Measurements from ENCODE around the gene TBCK. TPM values are rescaled to one million over a fixed set of nuclear protein-coding genes. Genes with fewer than 3 reads are reported as not detected.

Gene TBCK
- total RNA-seq, 4 donors from 2014 or later = 22.7 to 28.7 (median 27.3) TPM

DNA sequence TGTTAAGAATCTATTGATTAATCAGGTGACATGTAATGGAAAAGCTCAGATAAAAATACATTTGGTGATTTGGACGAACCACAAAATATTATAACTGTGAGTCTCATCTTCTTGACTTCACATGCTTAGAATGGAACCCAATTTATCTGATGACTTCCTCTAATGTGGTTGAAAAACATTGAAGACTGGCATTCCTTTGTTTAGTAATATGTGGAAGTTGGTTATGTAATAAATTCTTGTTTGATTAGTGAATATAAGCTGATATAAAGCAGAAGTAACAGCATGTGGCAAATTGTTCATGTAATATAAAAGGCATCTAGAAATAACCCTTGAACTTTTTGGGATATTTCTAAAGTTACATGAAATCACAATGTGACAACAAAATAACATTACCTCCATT lies 42.9 kb upstream of the TBCK start:
- Histone ChIP-seq H3K36me3 (no peaks in the 10 kb centered on the region), H3K9me3 (no peaks in the 10 kb centered on the region)
- 85% methylated on average over 1 of the region's 1 CpG for WGBS

DNA sequence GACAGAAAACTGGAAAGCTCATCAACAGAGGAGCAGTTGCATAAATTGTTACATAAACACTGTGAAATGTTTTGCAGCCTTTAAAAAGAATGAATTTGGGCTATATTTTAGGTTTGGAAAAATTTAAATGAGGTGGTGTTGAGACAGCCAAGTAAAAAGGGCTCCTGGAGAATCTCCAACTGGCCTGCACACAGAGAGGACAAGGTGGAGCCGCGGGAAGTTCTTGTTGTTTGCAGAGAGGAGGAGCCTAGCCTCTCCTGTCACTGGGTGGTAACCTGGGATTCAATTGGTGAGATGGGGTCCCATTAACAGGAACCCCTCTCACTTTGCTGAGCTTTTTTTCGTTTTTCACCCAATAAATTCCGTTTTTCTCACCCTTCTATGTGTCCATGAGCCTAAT lies 39.2 kb upstream of the TBCK start:
- intact Hi-C loops (cut with DNase I) = no loop called here
- TF ChIP-seq CTCF (IDR thresholded peaks at IDR 0.05) (no peak), POLR2AphosphoS5 (IDR thresholded peaks at IDR 0.05) (no peak), EP300 (IDR thresholded peaks at IDR 0.05) (no peak), POLR2A (IDR thresholded peaks at IDR 0.05; ENCODE audit: low read depth) (no peak)
- DNase-seq (ENCODE audit: extremely low spot score) = no peak
- Histone ChIP-seq H3K9me3 (no peaks in the 10 kb centered on the region), H3K27me3 (no peaks in the 10 kb centered on the region), H3K4me1 (no peaks in the 10 kb centered on the region), H3K27ac (replicated peaks in 1 of 4) (no peak overlapping the region), H3K36me3 (peaks cover 0 to 11% (median 4%) of the 10 kb centered on the region in 4 donors), H3K4me3 (peak overlapping the region in 1 of 4 donors; percentile 25)
- 65% methylated on average over 4 of the region's 4 CpGs for WGBS

More for the DNA sequence above, 42.9 kb upstream of the TBCK start:
- no peak for TF ChIP-seq POLR2A (IDR thresholded peaks at IDR 0.05; ENCODE audit: low read depth)
- no peak for TF ChIP-seq POLR2AphosphoS5 (IDR thresholded peaks at IDR 0.05)
- TF ChIP-seq CTCF (IDR thresholded peaks at IDR 0.05) = no peak
- no peak for TF ChIP-seq EP300 (IDR thresholded peaks at IDR 0.05)
- Histone ChIP-seq H3K4me3 (no peak overlapping the region), H3K27me3 (no peaks in the 10 kb centered on the region), H3K27ac (replicated peaks in 1 of 4) (no peak overlapping the region), H3K4me1 (no peaks in the 10 kb centered on the region)
- no peak for DNase-seq (ENCODE audit: extremely low spot score)
- intact Hi-C loops (cut with DNase I) = no loop called here

DNA sequence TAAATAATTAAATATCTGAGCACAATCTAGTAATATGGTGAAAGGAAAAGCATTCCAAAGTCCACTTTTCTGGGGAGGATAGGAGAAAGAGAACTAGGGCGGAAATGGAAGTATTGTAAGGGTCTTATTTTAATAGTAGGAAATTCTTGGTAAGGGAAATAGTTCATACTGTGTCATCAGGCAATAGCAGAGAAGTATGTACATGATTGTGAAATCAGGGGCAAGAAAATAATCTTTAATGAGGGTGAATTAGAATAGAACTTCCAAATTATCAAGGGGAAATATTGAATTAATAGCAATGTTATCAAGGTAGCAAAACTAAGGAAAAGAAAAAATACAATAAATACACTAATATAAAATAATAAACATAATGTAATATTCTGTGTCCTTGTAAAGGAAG lies 37.8 kb upstream of the TBCK start:
- Histone ChIP-seq H3K27me3 (no peaks in the 10 kb centered on the region), H3K9me3 (no peaks in the 10 kb centered on the region), H3K36me3 (peaks cover under 1 to 19% (median 5%) of the 10 kb centered on the region in 4 donors), H3K4me1 (no peaks in the 10 kb centered on the region), H3K27ac (replicated peaks in 1 of 4) (no peak overlapping the region), H3K4me3 (no peak overlapping the region)
- 80% methylated on average over 1 of the region's 1 CpG for WGBS
- DNase-seq (ENCODE audit: extremely low spot score) = no peak
- no peak for TF ChIP-seq CTCF (IDR thresholded peaks at IDR 0.05)
- intact Hi-C loops (cut with DNase I) = no loop called here

- no peaks in the 10 kb centered on the region for H3K9me3 ChIP-seq
- no peak overlapping the region for H3K4me3 ChIP-seq
- intact Hi-C loops (cut with DNase I) = no loop called here
- H3K27ac ChIP-seq (replicated peaks in 1 of 4) = no peak overlapping the region
- no peak for TF ChIP-seq CTCF (IDR thresholded peaks at IDR 0.05)
- no peak for TF ChIP-seq EP300 (IDR thresholded peaks at IDR 0.05)
- no peak for TF ChIP-seq POLR2AphosphoS5 (IDR thresholded peaks at IDR 0.05)
- TF ChIP-seq POLR2A (IDR thresholded peaks at IDR 0.05; ENCODE audit: low read depth) = no peak
- peaks cover 15 to 40% (median 22%) of the 10 kb centered on the region in 4 donors for H3K36me3 ChIP-seq
- no peaks in the 10 kb centered on the region for H3K4me1 ChIP-seq
- H3K27me3 ChIP-seq = no peaks in the 10 kb centered on the region
- no peak for DNase-seq (ENCODE audit: extremely low spot score)
Measured at GRCh38 chr4:106351016-106351415, 35.0 kb upstream of the TBCK start.

DNA sequence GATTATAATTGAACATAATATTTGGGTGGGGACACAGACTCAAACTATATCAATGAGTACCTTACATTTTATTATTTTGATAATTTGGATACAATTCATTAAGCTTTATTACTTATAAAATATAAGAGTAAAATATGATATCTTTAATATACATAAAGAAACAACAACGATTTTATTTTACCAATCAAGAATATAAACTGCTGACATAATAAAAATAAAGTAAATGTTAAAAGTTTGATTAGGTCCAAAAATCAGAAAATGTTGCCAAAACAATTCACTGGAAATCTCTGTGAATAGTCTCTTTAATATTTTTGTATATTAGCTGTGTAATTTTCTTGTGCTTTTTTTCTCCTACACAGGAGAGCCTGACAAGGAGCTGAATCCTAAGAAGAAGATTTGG lies 31.2 kb upstream of the TBCK start:
- WGBS = 95% methylated on average over 1 of the region's 1 CpG
- intact Hi-C loops (cut with DNase I) = no loop called here
- H3K36me3 ChIP-seq = peaks cover 9 to 40% (median 20%) of the 10 kb centered on the region in 4 donors

More for the DNA sequence above, 31.2 kb upstream of the TBCK start:
- Histone ChIP-seq H3K27ac (replicated peaks in 1 of 4) (no peak overlapping the region), H3K9me3 (no peaks in the 10 kb centered on the region), H3K4me1 (no peaks in the 10 kb centered on the region), H3K27me3 (no peaks in the 10 kb centered on the region), H3K4me3 (no peak overlapping the region)
- DNase-seq (ENCODE audit: extremely low spot score) = no peak
- no peak for TF ChIP-seq POLR2A (IDR thresholded peaks at IDR 0.05; ENCODE audit: low read depth)
- TF ChIP-seq CTCF (IDR thresholded peaks at IDR 0.05) = no peak
- TF ChIP-seq EP300 (IDR thresholded peaks at IDR 0.05) = no peak
- TF ChIP-seq POLR2AphosphoS5 (IDR thresholded peaks at IDR 0.05) = no peak
